ENCODE results near the gene SH3GL2. TPM values are rescaled to one million over a fixed set of nuclear protein-coding genes. Genes with fewer than 3 reads are reported as not detected.

Gene SH3GL2
- total and polyA plus RNA-seq, 9 of the 15 experiments (the other 6 are each of a cell fraction or from before 2014, with no cell fraction given): not detected

DNA sequence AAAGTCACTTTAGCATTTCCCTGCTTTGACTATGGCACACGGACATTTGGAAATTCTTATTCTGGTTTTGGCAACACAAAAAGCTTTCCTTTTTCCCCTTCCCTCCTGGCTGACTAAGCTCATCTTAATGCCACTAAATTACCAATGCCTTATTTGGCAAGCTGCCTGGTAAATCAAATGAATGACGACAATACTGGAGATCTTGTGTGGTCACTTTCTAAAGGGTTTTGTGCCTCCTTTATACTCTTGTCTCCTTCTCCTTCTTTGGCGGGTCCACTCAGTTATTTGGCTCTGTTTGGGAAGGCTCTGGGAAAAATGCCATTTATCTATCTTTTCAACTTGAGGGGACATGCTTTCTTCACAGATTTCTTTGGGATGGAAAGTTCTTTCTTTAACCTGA, 34.9 kb downstream of the SH3GL2 start:
- no TSS peak for BruUV-seq (replicated peaks)
- 0% methylated on average over 3 of the region's 3 CpGs for WGBS (ENCODE audit: insufficient coverage, low coverage, missing lambda C conversion rate)
- H3K79me2 ChIP-seq (ENCODE audit: control insufficient read depth, insufficient read depth, low read length): no peaks in the 10 kb centered on the region
- no peak overlapping the region for H3K4me3 ChIP-seq
- no peak for ATAC-seq
- intact Hi-C loops (cut with micrococcal nuclease): no loop called here
- no peak overlapping the region for H3K9ac ChIP-seq (ENCODE audit: insufficient read depth in 1 of 2, low read depth in 2 of 2, low read length in 2 of 2)
- no peaks in the 10 kb centered on the region for H4K20me1 ChIP-seq (replicated peaks; ENCODE audit: control insufficient read depth, insufficient read depth, low read length)
- DNase-seq (ENCODE audit: extremely low read depth in 1 of 4, low spot score in 3 of 4): no peak
- no peaks in the 10 kb centered on the region for H3K36me3 ChIP-seq (ENCODE audit: control insufficient read depth, insufficient read depth, low read length)
- H3K9me3 ChIP-seq (replicated peaks; ENCODE audit: control insufficient read depth, insufficient read depth, low read depth, low read length): no peaks in the 10 kb centered on the region; the same call in 1 of the 2 replicates
- no peak overlapping the region for H2AFZ ChIP-seq (ENCODE audit: low read depth, low read length)
- ChIA-PET POLR2A (no interaction called here), CTCF (ENCODE audit: low intra/inter-chr PET ratio) (no interaction called here)
- no peak for FAIRE-seq
- H3K9me1 ChIP-seq (ENCODE audit: control insufficient read depth, insufficient read depth, low read length): no peaks in the 10 kb centered on the region
- in situ Hi-C loops (cut with MboI): no loop called here
- H3K4me2 ChIP-seq (ENCODE audit: insufficient read depth, low read length): no peak overlapping the region
- no peak overlapping the region for H3K27ac ChIP-seq (ENCODE audit: extremely low read depth, low read depth, low read length)
- no peaks in the 10 kb centered on the region for H3K27me3 ChIP-seq (ENCODE audit: control insufficient read depth in 2 of 2, insufficient read depth in 2 of 2, low read length in 2 of 2)
- no peaks in the 10 kb centered on the region for H3K4me1 ChIP-seq (replicated peaks in 1 of 2; ENCODE audit: control insufficient read depth in 2 of 2, insufficient read depth in 2 of 2, low read length in 2 of 2)
- TF ChIP-seq, protein P1, sequence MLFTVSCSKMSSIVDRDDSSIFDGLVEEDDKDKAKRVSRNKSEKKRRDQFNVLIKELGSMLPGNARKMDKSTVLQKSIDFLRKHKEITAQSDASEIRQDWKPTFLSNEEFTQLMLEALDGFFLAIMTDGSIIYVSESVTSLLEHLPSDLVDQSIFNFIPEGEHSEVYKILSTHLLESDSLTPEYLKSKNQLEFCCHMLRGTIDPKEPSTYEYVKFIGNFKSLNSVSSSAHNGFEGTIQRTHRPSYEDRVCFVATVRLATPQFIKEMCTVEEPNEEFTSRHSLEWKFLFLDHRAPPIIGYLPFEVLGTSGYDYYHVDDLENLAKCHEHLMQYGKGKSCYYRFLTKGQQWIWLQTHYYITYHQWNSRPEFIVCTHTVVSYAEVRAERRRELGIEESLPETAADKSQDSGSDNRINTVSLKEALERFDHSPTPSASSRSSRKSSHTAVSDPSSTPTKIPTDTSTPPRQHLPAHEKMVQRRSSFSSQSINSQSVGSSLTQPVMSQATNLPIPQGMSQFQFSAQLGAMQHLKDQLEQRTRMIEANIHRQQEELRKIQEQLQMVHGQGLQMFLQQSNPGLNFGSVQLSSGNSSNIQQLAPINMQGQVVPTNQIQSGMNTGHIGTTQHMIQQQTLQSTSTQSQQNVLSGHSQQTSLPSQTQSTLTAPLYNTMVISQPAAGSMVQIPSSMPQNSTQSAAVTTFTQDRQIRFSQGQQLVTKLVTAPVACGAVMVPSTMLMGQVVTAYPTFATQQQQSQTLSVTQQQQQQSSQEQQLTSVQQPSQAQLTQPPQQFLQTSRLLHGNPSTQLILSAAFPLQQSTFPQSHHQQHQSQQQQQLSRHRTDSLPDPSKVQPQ (CRISPR knock-in tag; IDR thresholded peaks at IDR 0.05; ENCODE audit: borderline replicate concordance): no peak
- TF ChIP-seq SAFB (IDR thresholded peaks at IDR 0.05; ENCODE audit: borderline replicate concordance, low read depth, low read length) (no peak), PRMT5 (CRISPR knock-in tag; IDR thresholded peaks at IDR 0.05) (no peak), ZNF384 (IDR thresholded peaks at IDR 0.05; ENCODE audit: low read depth, low read length) (no peak), TSC22D4 (tag; IDR thresholded peaks at IDR 0.05) (no peak), ZNF140 (CRISPR knock-in tag; IDR thresholded peaks at IDR 0.05) (no peak), U2AF1 (optimal IDR thresholded peaks at IDR 0.05; ENCODE audit: low read depth, low read length) (no peak), NCOR1 (IDR thresholded peaks at IDR 0.05) (no peak), CBFA2T3 (IDR thresholded peaks at IDR 0.05) (no peak), ZNF224 (CRISPR knock-in tag; IDR thresholded peaks at IDR 0.05) (no peak), ZBED1 (IDR thresholded peaks at IDR 0.05) (no peak), ZNF444 (CRISPR knock-in tag; IDR thresholded peaks at IDR 0.05) (no peak), ETS2 (tag; IDR thresholded peaks at IDR 0.05; ENCODE audit: borderline replicate concordance, poor library complexity, severe bottlenecking) (no peak), EGR1 (conservative IDR thresholded peaks at IDR 0.05) (no peak), NEUROD1 (IDR thresholded peaks at IDR 0.05; ENCODE audit: borderline replicate concordance, low read depth, low read length, partially characterized antibody) (no peak)
- TF ChIP-seq, protein P2, sequence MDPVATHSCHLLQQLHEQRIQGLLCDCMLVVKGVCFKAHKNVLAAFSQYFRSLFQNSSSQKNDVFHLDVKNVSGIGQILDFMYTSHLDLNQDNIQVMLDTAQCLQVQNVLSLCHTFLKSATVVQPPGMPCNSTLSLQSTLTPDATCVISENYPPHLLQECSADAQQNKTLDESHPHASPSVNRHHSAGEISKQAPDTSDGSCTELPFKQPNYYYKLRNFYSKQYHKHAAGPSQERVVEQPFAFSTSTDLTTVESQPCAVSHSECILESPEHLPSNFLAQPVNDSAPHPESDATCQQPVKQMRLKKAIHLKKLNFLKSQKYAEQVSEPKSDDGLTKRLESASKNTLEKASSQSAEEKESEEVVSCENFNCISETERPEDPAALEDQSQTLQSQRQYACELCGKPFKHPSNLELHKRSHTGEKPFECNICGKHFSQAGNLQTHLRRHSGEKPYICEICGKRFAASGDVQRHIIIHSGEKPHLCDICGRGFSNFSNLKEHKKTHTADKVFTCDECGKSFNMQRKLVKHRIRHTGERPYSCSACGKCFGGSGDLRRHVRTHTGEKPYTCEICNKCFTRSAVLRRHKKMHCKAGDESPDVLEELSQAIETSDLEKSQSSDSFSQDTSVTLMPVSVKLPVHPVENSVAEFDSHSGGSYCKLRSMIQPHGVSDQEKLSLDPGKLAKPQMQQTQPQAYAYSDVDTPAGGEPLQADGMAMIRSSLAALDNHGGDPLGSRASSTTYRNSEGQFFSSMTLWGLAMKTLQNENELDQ (CRISPR knock-in tag; IDR thresholded peaks at IDR 0.05; ENCODE audit: borderline replicate concordance): no peak
